ENCODE measurements around the gene ATP13A4.

- TF ChIP-seq, protein P1, sequence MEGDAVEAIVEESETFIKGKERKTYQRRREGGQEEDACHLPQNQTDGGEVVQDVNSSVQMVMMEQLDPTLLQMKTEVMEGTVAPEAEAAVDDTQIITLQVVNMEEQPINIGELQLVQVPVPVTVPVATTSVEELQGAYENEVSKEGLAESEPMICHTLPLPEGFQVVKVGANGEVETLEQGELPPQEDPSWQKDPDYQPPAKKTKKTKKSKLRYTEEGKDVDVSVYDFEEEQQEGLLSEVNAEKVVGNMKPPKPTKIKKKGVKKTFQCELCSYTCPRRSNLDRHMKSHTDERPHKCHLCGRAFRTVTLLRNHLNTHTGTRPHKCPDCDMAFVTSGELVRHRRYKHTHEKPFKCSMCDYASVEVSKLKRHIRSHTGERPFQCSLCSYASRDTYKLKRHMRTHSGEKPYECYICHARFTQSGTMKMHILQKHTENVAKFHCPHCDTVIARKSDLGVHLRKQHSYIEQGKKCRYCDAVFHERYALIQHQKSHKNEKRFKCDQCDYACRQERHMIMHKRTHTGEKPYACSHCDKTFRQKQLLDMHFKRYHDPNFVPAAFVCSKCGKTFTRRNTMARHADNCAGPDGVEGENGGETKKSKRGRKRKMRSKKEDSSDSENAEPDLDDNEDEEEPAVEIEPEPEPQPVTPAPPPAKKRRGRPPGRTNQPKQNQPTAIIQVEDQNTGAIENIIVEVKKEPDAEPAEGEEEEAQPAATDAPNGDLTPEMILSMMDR (conservative IDR thresholded peaks at IDR 0.05; ENCODE audit: low read length), result no peak
- no peak for TF ChIP-seq EZH2phosphoT487 (IDR thresholded peaks at IDR 0.05; ENCODE audit: borderline replicate concordance, low read depth, low read length)
These were observed 64.7 kb downstream of the ATP13A4 start for GRCh38 chr3:193489949-193490348.
